GM19438 (cell line): Measurements from ENCODE around the gene WWTR1.

Experiments
- ATAC-seq: cut with Tn5 transposase; IDR thresholded peaks from one replicate; pipeline ENCODE4 v1.9.1; 2021; ENCODE audit warnings: low read depth; ENCODE audit not compliant: unreplicated experiment

The WWTR1 gene

GRCh38 chr3:149507491-149508324 lies 150.1 kb downstream of the WWTR1 start:
- ATAC-seq: no peak

GRCh38 chr3:149506965-149507364 lies 150.9 kb downstream of the WWTR1 start:
- ATAC-seq: no peak

GRCh38 chr3:149506540-149506939 lies 151.3 kb downstream of the WWTR1 start:
- no peak for ATAC-seq

- ATAC-seq: no peak
These were observed 155.4 kb downstream of the WWTR1 start for GRCh38 chr3:149502438-149502837.

GRCh38 chr3:149501524-149501923 lies 156.3 kb downstream of the WWTR1 start:
- no peak for ATAC-seq

GRCh38 chr3:149497966-149498670 lies 159.7 kb downstream of the WWTR1 start:
- no peak for ATAC-seq

- no peak for ATAC-seq
These were observed 160.9 kb downstream of the WWTR1 start for GRCh38 chr3:149496891-149497290.

GRCh38 chr3:149495581-149496125 lies 162.2 kb downstream of the WWTR1 start:
- no peak for ATAC-seq

- no peak for ATAC-seq
These were observed 162.9 kb downstream of the WWTR1 start for GRCh38 chr3:149494759-149495580.

GRCh38 chr3:149494022-149494758 lies 163.6 kb downstream of the WWTR1 start:
- ATAC-seq: no peak

GRCh38 chr3:149493315-149494021 lies 164.4 kb downstream of the WWTR1 start:
- no peak for ATAC-seq

GRCh38 chr3:149490260-149490971 lies 167.4 kb downstream of the WWTR1 start:
- no peak for ATAC-seq

GRCh38 chr3:149489060-149489690 lies 168.7 kb downstream of the WWTR1 start:
- ATAC-seq: no peak

- no peak for ATAC-seq
These were observed 170.1 kb downstream of the WWTR1 start for GRCh38 chr3:149487598-149488197.

- no peak for ATAC-seq
These were observed 171.1 kb downstream of the WWTR1 start for GRCh38 chr3:149486726-149487125.

GRCh38 chr3:149481491-149481890 lies 176.3 kb downstream of the WWTR1 start:
- ATAC-seq: no peak

- ATAC-seq: no peak
These were observed 176.8 kb downstream of the WWTR1 start for GRCh38 chr3:149481056-149481455.
